Measurements from ENCODE around the gene EEF1AKMT1.

Gene EEF1AKMT1

DNA sequence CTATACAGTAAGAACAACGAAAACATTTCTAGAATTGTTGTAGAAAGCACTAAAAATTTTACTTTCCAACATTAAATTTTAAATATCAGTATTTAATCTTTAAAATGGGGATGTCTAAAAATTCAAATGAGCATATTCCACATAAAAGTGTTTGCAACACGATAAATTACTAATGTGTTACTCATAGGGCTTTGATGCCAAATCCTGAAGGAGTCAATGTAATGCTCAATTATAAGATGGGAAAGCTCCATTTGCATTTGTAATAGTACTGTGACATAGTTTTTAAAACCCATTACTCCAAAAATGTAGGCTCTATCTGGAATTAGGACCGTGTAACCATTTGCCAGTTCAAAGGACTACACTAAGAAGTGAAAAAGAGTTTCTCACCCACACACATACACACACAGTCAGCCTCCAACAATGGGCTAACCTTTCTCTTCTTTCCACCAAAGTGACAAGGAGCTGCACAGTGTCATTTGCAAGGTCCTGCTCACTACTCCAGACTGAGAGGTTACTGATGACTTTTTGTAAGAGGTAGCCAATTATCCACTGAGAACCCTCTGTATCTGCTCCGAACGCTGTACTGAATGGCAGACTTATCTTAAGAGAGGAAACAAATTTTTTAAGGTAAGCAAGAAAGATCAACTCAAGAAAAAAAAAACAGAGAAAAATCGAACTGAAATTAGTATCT, 26.1 kb upstream of the EEF1AKMT1 start:
- ChIA-PET CTCF (no interaction called here), POLR2A (no interaction called here)
- no peak for DNase-seq (ENCODE audit: low read depth, low spot score)
- no peak for TF ChIP-seq CTCF (IDR thresholded peaks at IDR 0.05; ENCODE audit: insufficient read depth, low read length, missing control alignments)
- no peak overlapping the region for H3K4me3 ChIP-seq (ENCODE audit: low read depth, low read length)

DNA sequence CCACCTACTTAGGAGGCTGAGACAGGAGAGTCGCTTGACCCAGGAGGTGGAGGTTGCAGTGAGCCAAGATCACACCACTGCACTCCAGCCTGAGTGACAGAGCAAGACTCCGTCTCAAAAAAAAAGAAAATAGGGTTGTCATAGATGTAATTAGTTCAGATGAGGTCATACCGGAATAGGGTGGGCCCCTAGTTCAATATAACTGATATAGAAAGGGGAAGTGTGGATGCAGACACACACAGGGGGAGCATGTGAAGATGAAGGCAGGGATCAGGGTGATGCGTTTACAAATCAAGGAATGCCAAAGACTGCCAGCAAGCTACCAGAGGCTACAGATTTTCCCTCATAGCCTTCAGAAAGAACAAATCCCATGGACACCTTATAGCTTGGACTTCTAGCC, 24.3 kb upstream of the EEF1AKMT1 start:
- CTCF ChIA-PET = interaction anchor here (1.1 kb wide), 1 partner anchor 30 kb away, joined by 3 read pairs; no protein-coding TSS in a partner anchor
- H3K4me3 ChIP-seq (ENCODE audit: low read depth, low read length) = no peak overlapping the region
- TF ChIP-seq CTCF (IDR thresholded peaks at IDR 0.05; ENCODE audit: insufficient read depth, low read length, missing control alignments) = no peak
- no peak for DNase-seq (ENCODE audit: low read depth, low spot score)
- POLR2A ChIA-PET = no interaction called here

GRCh38 chr13:20796791-20797508, 23.2 kb upstream of the EEF1AKMT1 start:
- peak; percentile 4 for DNase-seq (ENCODE audit: low read depth, low spot score)
- H3K4me3 ChIP-seq (ENCODE audit: low read depth, low read length) = no peak overlapping the region
- CTCF ChIA-PET = interaction anchor here (0.9 to 1.7 kb wide), 3 partner anchors 9 to 75 kb away, joined by 3 to 5 read pairs (median 3); no protein-coding TSS in a partner anchor
- POLR2A ChIA-PET = no interaction called here
- no peak for TF ChIP-seq CTCF (IDR thresholded peaks at IDR 0.05; ENCODE audit: insufficient read depth, low read length, missing control alignments)

GRCh38 chr13:20789665-20790064, 15.9 kb upstream of the EEF1AKMT1 start:
- H3K4me3 ChIP-seq (ENCODE audit: low read depth, low read length) = no peak overlapping the region
- TF ChIP-seq CTCF (IDR thresholded peaks at IDR 0.05; ENCODE audit: insufficient read depth, low read length, missing control alignments) = no peak
- POLR2A ChIA-PET = no interaction called here
- CTCF ChIA-PET = no interaction called here
- DNase-seq (ENCODE audit: low read depth, low spot score) = no peak

- POLR2A ChIA-PET = no interaction called here
- no peak for TF ChIP-seq CTCF (IDR thresholded peaks at IDR 0.05; ENCODE audit: insufficient read depth, low read length, missing control alignments)
- no peak for DNase-seq (ENCODE audit: low read depth, low spot score)
- CTCF ChIA-PET = interaction anchor here (0.7 to 1.5 kb wide), 3 partner anchors 23 to 41 kb away, joined by 3 to 5 read pairs (median 3); no protein-coding TSS in a partner anchor
- no peak overlapping the region for H3K4me3 ChIP-seq (ENCODE audit: low read depth, low read length)
Measured at GRCh38 chr13:20788312-20788711, 14.6 kb upstream of the EEF1AKMT1 start.

DNA sequence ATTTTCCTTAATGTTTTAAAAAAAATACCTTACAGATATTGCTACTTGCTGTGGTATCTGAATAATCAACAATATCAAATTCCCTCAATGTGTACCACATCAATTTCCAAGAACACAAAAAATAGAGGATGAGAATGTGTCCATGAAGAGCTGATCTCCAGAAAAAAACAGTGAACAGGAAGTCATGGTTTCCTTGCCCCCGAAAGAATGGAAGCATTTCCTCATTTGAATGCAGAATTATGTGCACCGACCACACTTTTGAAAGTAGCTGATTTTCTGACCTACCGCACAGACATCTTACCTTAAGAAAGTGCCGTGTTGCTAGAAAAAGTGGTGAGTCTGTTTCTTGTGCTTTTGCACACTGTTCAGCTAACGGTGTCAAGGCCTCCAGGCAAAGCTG, 13.4 kb upstream of the EEF1AKMT1 start:
- POLR2A ChIA-PET = no interaction called here
- CTCF ChIA-PET = interaction anchor here (0.8 to 1.5 kb wide), 2 partner anchors 42 to 73 kb away, joined by 3 to 5 read pairs; no protein-coding TSS in a partner anchor

More for the DNA sequence above, 13.4 kb upstream of the EEF1AKMT1 start:
- DNase-seq (ENCODE audit: low read depth, low spot score) = no peak
- TF ChIP-seq CTCF (IDR thresholded peaks at IDR 0.05; ENCODE audit: insufficient read depth, low read length, missing control alignments) = no peak
- no peak overlapping the region for H3K4me3 ChIP-seq (ENCODE audit: low read depth, low read length)

Data from AG04449 (cell line).